Mammary epithelial cell (primary cell): ENCODE results near the gene CARD14.

Source experiments
- EZH2 ChIP-seq: IDR thresholded peaks from 2 replicates; pipeline ENCODE4 v1.6.1; 2012; ENCODE audit warnings: low read length, inconsistent platforms, borderline replicate concordance
- TF ChIP-seq, protein P1 (sequence below), 2 donors: IDR thresholded peaks in 1 of 2; conservative IDR thresholded peaks in 1 of 2; 2 replicates each; pipeline ENCODE4 v1.5.1; 2011 to 2012; ENCODE audit warnings: inconsistent platforms in 2 of 2, low read length in 2 of 2, mild to moderate bottlenecking in 2 of 2, control low read depth in 1 of 2, low read depth in 1 of 2; ENCODE audit not compliant: insufficient read depth in 1 of 2; ENCODE audit errors: extremely low read depth in 1 of 2

DNA sequence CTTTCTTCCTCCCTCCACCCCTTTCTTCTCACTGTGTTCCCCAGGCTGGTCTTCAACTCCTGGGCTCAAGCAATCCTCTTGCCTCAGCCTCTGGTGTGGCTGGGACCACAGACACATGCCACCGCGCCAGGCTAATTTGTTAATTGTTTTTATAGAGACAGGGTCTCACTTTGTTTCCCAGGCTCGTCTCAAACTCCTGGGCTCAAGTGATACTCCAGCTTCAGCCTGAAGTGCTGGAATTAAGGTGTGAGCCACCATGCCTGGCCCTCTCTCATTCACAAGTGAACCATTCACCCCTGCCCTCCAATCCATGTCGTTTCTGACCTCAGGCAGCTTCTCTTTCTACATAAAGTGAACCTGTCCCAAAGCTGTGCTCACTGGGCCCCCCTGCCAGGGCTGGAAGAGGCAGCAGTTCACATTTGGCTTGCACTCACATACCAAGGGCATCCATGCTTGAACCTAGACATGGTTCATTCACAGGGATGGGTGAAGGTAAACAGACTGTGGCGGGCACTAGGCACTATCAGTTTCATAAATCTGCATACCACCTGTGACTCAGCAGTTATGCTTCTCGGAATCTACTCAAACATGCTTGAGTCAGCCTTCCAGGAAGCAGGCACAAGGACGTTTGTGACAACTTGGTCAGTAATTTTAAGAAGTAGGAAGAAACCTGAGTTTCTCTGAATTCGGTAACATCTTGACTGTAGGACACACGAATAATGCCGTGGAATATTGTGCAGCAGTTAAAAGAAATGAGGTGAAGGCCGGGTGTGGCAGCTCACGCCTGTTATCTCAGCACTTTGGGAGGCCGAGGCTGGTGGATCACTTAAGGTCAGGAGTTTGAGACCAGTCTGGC lies 84.8 kb downstream of the CARD14 start:
- TF ChIP-seq, protein P1, sequence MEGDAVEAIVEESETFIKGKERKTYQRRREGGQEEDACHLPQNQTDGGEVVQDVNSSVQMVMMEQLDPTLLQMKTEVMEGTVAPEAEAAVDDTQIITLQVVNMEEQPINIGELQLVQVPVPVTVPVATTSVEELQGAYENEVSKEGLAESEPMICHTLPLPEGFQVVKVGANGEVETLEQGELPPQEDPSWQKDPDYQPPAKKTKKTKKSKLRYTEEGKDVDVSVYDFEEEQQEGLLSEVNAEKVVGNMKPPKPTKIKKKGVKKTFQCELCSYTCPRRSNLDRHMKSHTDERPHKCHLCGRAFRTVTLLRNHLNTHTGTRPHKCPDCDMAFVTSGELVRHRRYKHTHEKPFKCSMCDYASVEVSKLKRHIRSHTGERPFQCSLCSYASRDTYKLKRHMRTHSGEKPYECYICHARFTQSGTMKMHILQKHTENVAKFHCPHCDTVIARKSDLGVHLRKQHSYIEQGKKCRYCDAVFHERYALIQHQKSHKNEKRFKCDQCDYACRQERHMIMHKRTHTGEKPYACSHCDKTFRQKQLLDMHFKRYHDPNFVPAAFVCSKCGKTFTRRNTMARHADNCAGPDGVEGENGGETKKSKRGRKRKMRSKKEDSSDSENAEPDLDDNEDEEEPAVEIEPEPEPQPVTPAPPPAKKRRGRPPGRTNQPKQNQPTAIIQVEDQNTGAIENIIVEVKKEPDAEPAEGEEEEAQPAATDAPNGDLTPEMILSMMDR (conservative IDR thresholded peaks at IDR 0.05 in 1 of 2, IDR thresholded peaks at IDR 0.05 in 1 of 2; ENCODE audit: extremely low read depth in 1 of 2, insufficient read depth in 1 of 2, low read depth in 1 of 2, low read length in 2 of 2), result no peak
- TF ChIP-seq EZH2, result no peak
